ENCODE measurements around the gene RASSF4. TPM values are rescaled to one million over a fixed set of nuclear protein-coding genes. Genes with fewer than 3 reads are reported as not detected.

RASSF4 gene
- total and polyA plus RNA-seq, 4 donors, result 8.2 to 26.9 (median 12.4) TPM

- TF ChIP-seq MAX (IDR thresholded peaks at IDR 0.05), result no peak
- TF ChIP-seq JUND (IDR thresholded peaks at IDR 0.05), result no peak
- no peak for TF ChIP-seq EGR1 (IDR thresholded peaks at IDR 0.05; ENCODE audit: low read depth in 2 of 2)
- TF ChIP-seq TAF1 (conservative IDR thresholded peaks at IDR 0.05), result no peak
- TF ChIP-seq SP1 (IDR thresholded peaks at IDR 0.05), result no peak
- TF ChIP-seq HNF4A (conservative IDR thresholded peaks at IDR 0.05), result no peak
- TF ChIP-seq HNF4G (IDR thresholded peaks at IDR 0.05), result no peak
- no peak for TF ChIP-seq RXRA (IDR thresholded peaks at IDR 0.05)
- no peak for TF ChIP-seq FOXA2 (IDR thresholded peaks at IDR 0.05)
- no peaks in the 10 kb centered on the region for H3K36me3 ChIP-seq (ENCODE audit: control insufficient read depth in 4 of 4, insufficient read depth in 3 of 4, low read depth in 1 of 4, low read length in 3 of 4)
- H3K27ac ChIP-seq (ENCODE audit: low read depth in 1 of 2, low read length in 2 of 2), result no peak overlapping the region
- H3K4me1 ChIP-seq (ENCODE audit: control insufficient read depth in 4 of 4, insufficient read depth in 4 of 4, low read length in 3 of 4), result peaks cover 6 to 29% (median 13%) of the 10 kb centered on the region in 4 donors
- no peaks in the 10 kb centered on the region for H3K9me3 ChIP-seq (ENCODE audit: control insufficient read depth in 4 of 4, low read length in 3 of 4)
- no peaks in the 10 kb centered on the region for H3K27me3 ChIP-seq (ENCODE audit: control insufficient read depth in 4 of 4, insufficient read depth in 4 of 4, low read length in 3 of 4)
- 93% methylated on average over 8 of the region's 8 CpGs for WGBS
- DNase-seq (ENCODE audit: low spot score), result no peak
- H3K9ac ChIP-seq (ENCODE audit: low read depth in 1 of 2, low read length in 2 of 2), result no peak overlapping the region
- no peak overlapping the region for H3K4me3 ChIP-seq (ENCODE audit: low read depth in 1 of 3, low read length in 3 of 3)
These were observed 11.3 kb downstream of the RASSF4 start for GRCh38 chr10:44970812-44971395.

GRCh38 chr10:44971434-44971833 is 11.8 kb downstream of the RASSF4 start:
- H3K4me3 ChIP-seq (ENCODE audit: low read depth in 1 of 3, low read length in 3 of 3), result no peak overlapping the region
- H3K9ac ChIP-seq (ENCODE audit: low read depth in 1 of 2, low read length in 2 of 2), result no peak overlapping the region
- H3K27ac ChIP-seq (ENCODE audit: low read depth in 1 of 2, low read length in 2 of 2), result no peak overlapping the region
- H3K27me3 ChIP-seq (ENCODE audit: control insufficient read depth in 4 of 4, insufficient read depth in 4 of 4, low read length in 3 of 4), result no peaks in the 10 kb centered on the region
- H3K36me3 ChIP-seq (ENCODE audit: control insufficient read depth in 4 of 4, insufficient read depth in 3 of 4, low read depth in 1 of 4, low read length in 3 of 4), result no peaks in the 10 kb centered on the region
- no peak for TF ChIP-seq FOXA1 (IDR thresholded peaks at IDR 0.05)
- no peak for TF ChIP-seq YY1 (IDR thresholded peaks at IDR 0.05)
- no peak for TF ChIP-seq HNF4G (IDR thresholded peaks at IDR 0.05)
- TF ChIP-seq ATF3 (IDR thresholded peaks at IDR 0.05), result no peak
- TF ChIP-seq RAD21 (IDR thresholded peaks at IDR 0.05), result no peak
- no peak for TF ChIP-seq RXRA (IDR thresholded peaks at IDR 0.05)
- no peak for TF ChIP-seq FOXA2 (IDR thresholded peaks at IDR 0.05)
- no peak for TF ChIP-seq EGR1 (IDR thresholded peaks at IDR 0.05; ENCODE audit: low read depth in 2 of 2)
- no peak for TF ChIP-seq NR2F2 (IDR thresholded peaks at IDR 0.05)
- no peak for TF ChIP-seq GABPA (IDR thresholded peaks at IDR 0.05 in 1 of 2, conservative IDR thresholded peaks at IDR 0.05 in 1 of 2)
- no peak for TF ChIP-seq CTCF (IDR thresholded peaks at IDR 0.05; ENCODE audit: low read depth, low read length, missing input control)
- no peak for TF ChIP-seq MAX (IDR thresholded peaks at IDR 0.05)
- TF ChIP-seq SP1 (IDR thresholded peaks at IDR 0.05), result no peak
- no peak for TF ChIP-seq REST (IDR thresholded peaks at IDR 0.05)
- TF ChIP-seq JUND (IDR thresholded peaks at IDR 0.05), result no peak
- no peak for TF ChIP-seq ZBTB33 (IDR thresholded peaks at IDR 0.05)
- TF ChIP-seq TAF1 (conservative IDR thresholded peaks at IDR 0.05), result no peak
- TF ChIP-seq HNF4A (conservative IDR thresholded peaks at IDR 0.05), result no peak
- no peaks in the 10 kb centered on the region for H3K9me3 ChIP-seq (ENCODE audit: control insufficient read depth in 4 of 4, low read length in 3 of 4)
- peaks cover 7 to 30% (median 16%) of the 10 kb centered on the region in 4 donors for H3K4me1 ChIP-seq (ENCODE audit: control insufficient read depth in 4 of 4, insufficient read depth in 4 of 4, low read length in 3 of 4)
- no peak for DNase-seq (ENCODE audit: low spot score)
- 95% methylated on average over 11 of the region's 11 CpGs for WGBS
